OCI-LY7 (cell line): Measurements from ENCODE around the gene TMC1.

Experiments
- CTCF ChIP-seq: fragments of 200-600 bp; sonication (generic); conservative IDR thresholded peaks from 2 replicates; pipeline ENCODE4 v1.5.1; 2014; ENCODE audit warnings: mild to moderate bottlenecking, antibody characterized with exemption, low read length, moderate library complexity, mixed read lengths
- EZH2phosphoT487 ChIP-seq: fragments of 200-600 bp; sonication (generic); IDR thresholded peaks from 2 replicates; pipeline ENCODE4 v1.6.1; 2018; ENCODE audit warnings: low read depth, borderline replicate concordance, mild to moderate bottlenecking, mixed run types, antibody characterized with exemption, low read length, moderate library complexity, mixed read lengths

DNA sequence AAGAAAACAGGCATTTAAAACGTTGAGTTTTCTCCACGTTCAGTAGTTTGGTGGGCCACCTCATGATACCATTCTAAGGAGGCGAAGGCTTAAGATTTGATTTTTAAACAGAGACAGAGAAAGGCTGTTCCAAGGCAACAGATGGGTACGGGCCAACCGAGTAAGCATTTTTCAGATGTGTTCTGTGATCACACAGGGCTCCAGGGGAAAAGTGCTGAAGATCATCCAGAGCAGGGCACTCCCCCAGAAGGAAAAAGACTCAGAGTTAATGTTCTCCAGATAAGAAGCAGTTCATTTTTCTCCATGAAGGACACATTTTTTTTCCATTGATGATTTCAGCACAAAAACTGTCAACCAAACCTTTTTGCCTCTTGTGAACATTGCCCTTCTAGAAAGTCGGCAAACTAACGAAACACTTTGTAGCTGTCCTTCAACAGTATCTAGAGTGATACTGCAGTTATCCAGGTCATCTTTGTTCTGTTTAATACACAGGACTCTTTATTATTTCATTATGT, 292.7 kb downstream of the TMC1 start:
- TF ChIP-seq CTCF (no peak), EZH2phosphoT487 (no peak)
